CD14-positive monocyte (primary cell): ENCODE results near the gene C1QTNF8. TPM values are rescaled to one million over a fixed set of nuclear protein-coding genes. Genes with fewer than 3 reads are reported as not detected.

ENCODE experiments used
- DNase-seq, 3 donors: peaks; one replicate each; pipeline ENCODE4 v3.0.0-alpha.2; 2011 to 2022
- H2AFZ ChIP-seq: 2 replicates; pipeline ENCODE4 v1.6.0; 2012; ENCODE audit warnings: mild to moderate bottlenecking, low read depth, low read length, inconsistent platforms; ENCODE audit not compliant: insufficient read depth, poor library complexity, severe bottlenecking
- H3K27ac ChIP-seq, 2 donors: 1 replicate in 1 of 2; 2 replicates in 1 of 2; pipeline ENCODE4 v1.5.1; 2012 to 2013; ENCODE audit warnings: low read length in 2 of 2, control low read depth in 1 of 2, inconsistent platforms in 1 of 2, low read depth in 1 of 2, mild to moderate bottlenecking in 1 of 2
- H3K27me3 ChIP-seq, 2 donors: one replicate each; pipeline versions ENCODE4 v1.6.0 to v1.6.1; 2011 to 2013; ENCODE audit warnings: low read length in 2 of 2; ENCODE audit not compliant: control insufficient read depth in 2 of 2, insufficient read depth in 2 of 2
- H3K36me3 ChIP-seq, 2 donors: replicated peaks in 1 of 2; 1 replicate in 1 of 2; 2 replicates in 1 of 2; pipeline versions ENCODE4 v1.5.1 to v1.6.1; 2012 to 2013; ENCODE audit warnings: low read length in 2 of 2, control low read depth in 1 of 2, inconsistent platforms in 1 of 2, mild to moderate bottlenecking in 1 of 2; ENCODE audit not compliant: insufficient read depth in 2 of 2, control insufficient read depth in 1 of 2
- H3K4me1 ChIP-seq, 2 donors: 1 replicate in 1 of 2; 2 replicates in 1 of 2; pipeline versions ENCODE4 v1.5.1 to v1.6.1; 2012 to 2013; ENCODE audit warnings: low read length in 2 of 2, control low read depth in 1 of 2, inconsistent platforms in 1 of 2, mild to moderate bottlenecking in 1 of 2, moderate library complexity in 1 of 2; ENCODE audit not compliant: insufficient read depth in 2 of 2, control insufficient read depth in 1 of 2
- H3K4me2 ChIP-seq: replicated peaks from 2 replicates; pipeline ENCODE3; 2012; ENCODE audit warnings: low read length, moderate library complexity, mild to moderate bottlenecking; ENCODE audit not compliant: poor library complexity, severe bottlenecking; ENCODE audit errors: extremely low read depth
- H3K4me3 ChIP-seq, 3 experiments: fragments of 200-600 bp in 1 of 3; sonication (generic) in 1 of 3; replicated peaks in 1 of 3; 1 replicate in 2 of 3; 2 replicates in 1 of 3; pipeline ENCODE4 v1.5.1; 2011 to 2013; ENCODE audit warnings: low read length in 3 of 3, mild to moderate bottlenecking in 3 of 3, control low read depth in 2 of 3, low read depth in 2 of 3, inconsistent platforms in 1 of 3, moderate library complexity in 1 of 3
- H3K79me2 ChIP-seq: 2 replicates; pipeline ENCODE4 v1.6.0; 2012; ENCODE audit warnings: mild to moderate bottlenecking, control low read depth, inconsistent platforms, low read length, moderate library complexity; ENCODE audit not compliant: insufficient read depth
- H3K9ac ChIP-seq: 2 replicates; pipeline ENCODE4 v1.6.0; 2017; ENCODE audit warnings: low read length, mild to moderate bottlenecking; ENCODE audit not compliant: insufficient read depth, poor library complexity, severe bottlenecking
- H3K9me3 ChIP-seq, 2 donors: replicated peaks in 1 of 2; 1 replicate in 1 of 2; 2 replicates in 1 of 2; pipeline versions ENCODE4 v1.5.1 to v1.6.1; 2012 to 2013; ENCODE audit warnings: low read length in 2 of 2, control low read depth in 1 of 2; ENCODE audit not compliant: control insufficient read depth in 1 of 2, insufficient read depth in 1 of 2
- H4K20me1 ChIP-seq: 2 replicates; pipeline ENCODE4 v1.6.0; 2012; ENCODE audit warnings: mild to moderate bottlenecking, low read length, control low read depth, moderate library complexity; ENCODE audit not compliant: insufficient read depth
- H3K27ac Mint-ChIP-seq, 7 donors: one replicate each; pipeline ENCODE4 v1.8.0; 2020; ENCODE audit warnings: mild to moderate bottlenecking in 7 of 7, mixed read lengths in 7 of 7, moderate library complexity in 6 of 7, inconsistent platforms in 2 of 7
- H3K27me3 Mint-ChIP-seq, 3 donors: one replicate each; pipeline ENCODE4 v1.8.0; 2021 to 2022; ENCODE audit warnings: low read depth in 3 of 3, mild to moderate bottlenecking in 3 of 3, mixed read lengths in 3 of 3, moderate library complexity in 3 of 3, inconsistent platforms in 1 of 3
- H3K36me3 Mint-ChIP-seq, 2 donors: one replicate each; pipeline ENCODE4 v1.8.0; 2020; ENCODE audit warnings: mixed read lengths in 2 of 2, inconsistent platforms in 1 of 2, mild to moderate bottlenecking in 1 of 2
- H3K4me1 Mint-ChIP-seq: one replicate; pipeline ENCODE4 v1.8.0; 2020; ENCODE audit warnings: mild to moderate bottlenecking, mixed read lengths
- H3K4me3 Mint-ChIP-seq, 2 donors: one replicate each; pipeline ENCODE4 v1.8.0; 2020; ENCODE audit warnings: mild to moderate bottlenecking in 2 of 2, mixed read lengths in 2 of 2, moderate library complexity in 1 of 2
- H3K9me3 Mint-ChIP-seq, 7 donors: one replicate each; pipeline ENCODE4 v1.8.0; 2020 to 2022; ENCODE audit warnings: mixed read lengths in 7 of 7, mild to moderate bottlenecking in 6 of 7, moderate library complexity in 6 of 7, inconsistent platforms in 2 of 7
- CTCF ChIP-seq: fragments of 200-600 bp; IDR thresholded peaks from one replicate; pipeline ENCODE4 v1.8.0; 2022; ENCODE audit warnings: antibody characterized with exemption, mild to moderate bottlenecking
- WGBS: methylation state at CpG from one replicate; pipeline ENCODE4 v1.1.5; 2013; ENCODE audit warnings: missing lambda C conversion rate; ENCODE audit not compliant: insufficient coverage; 5-methylcytosine and 5-hydroxymethylcytosine counted together
- intact Hi-C, 2 donors: fragments of 100-400 bp; cut with micrococcal nuclease; formaldehyde crosslinking; loops; one replicate each; pipeline versions ENCODE4 v1.15.0 to v1.15.1; 2023
- polyA plus RNA-seq, 3 donors: library from polyadenylated mRNA; depleted of rRNA in 1 of 3; unstranded in 2 of 3; stranded (reverse) in 1 of 3; fragments of 300-500 nt in 2 of 3; fragments of >200 nt in 1 of 3; fragmentation: Illumina TruSeq in 2 of 3; gene quantifications; 1 replicate in 2 of 3; 2 replicates in 1 of 3; pipeline ENCODE4 v1.2.3, GENCODE V29; 2012 to 2021

Gene C1QTNF8
- polyA plus RNA-seq, 3 donors, result not detected

DNA sequence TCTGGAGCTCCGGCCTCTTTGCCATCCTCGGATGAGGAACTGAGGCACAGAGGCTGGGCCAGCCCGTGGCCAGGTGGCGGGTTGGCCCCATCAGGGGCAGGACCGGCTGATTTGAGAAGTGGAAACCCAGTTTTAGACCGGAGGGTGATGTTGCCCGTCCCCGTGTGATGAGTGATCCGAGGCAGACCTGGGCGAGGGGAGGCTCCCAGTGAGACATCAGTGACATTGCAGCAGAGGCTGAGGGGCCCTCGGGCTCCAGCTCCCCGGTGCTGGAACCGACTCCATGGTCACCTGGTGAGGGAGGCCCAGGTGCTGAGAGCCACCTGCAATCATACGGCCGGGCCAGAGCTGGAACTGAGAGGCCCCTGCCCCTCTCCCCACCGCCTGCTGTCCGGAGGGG lies 30.0 kb upstream of the C1QTNF8 start:
- no peak overlapping the region for H3K4me3 ChIP-seq
- no peaks in the 10 kb centered on the region for H3K27me3 ChIP-seq
- H3K4me2 ChIP-seq, result no peak overlapping the region
- no peaks in the 10 kb centered on the region for H3K36me3 Mint-ChIP-seq
- intact Hi-C loops, result no loop called here
- no peaks in the 10 kb centered on the region for H3K79me2 ChIP-seq
- no peak overlapping the region for H2AFZ ChIP-seq
- H3K9me3 Mint-ChIP-seq, result peaks cover 0 to 4% (median 0%) of the 10 kb centered on the region in 7 donors
- DNase-seq, result no peak
- 62% methylated on average over 13 of the region's 17 CpGs for WGBS
- H3K27ac ChIP-seq, result no peak overlapping the region
- H3K4me1 Mint-ChIP-seq, result no peaks in the 10 kb centered on the region
- no peak overlapping the region for H3K9ac ChIP-seq
- peaks cover 0 to 7% (median 2%) of the 10 kb centered on the region in 3 donors for H3K27me3 Mint-ChIP-seq
- TF ChIP-seq CTCF, result no peak
- H3K9me3 ChIP-seq, result no peaks in the 10 kb centered on the region
- H3K4me1 ChIP-seq, result no peaks in the 10 kb centered on the region
- H4K20me1 ChIP-seq, result no peaks in the 10 kb centered on the region
- no peaks in the 10 kb centered on the region for H3K36me3 ChIP-seq
- no peak overlapping the region for H3K27ac Mint-ChIP-seq
- H3K4me3 Mint-ChIP-seq, result no peak overlapping the region

DNA sequence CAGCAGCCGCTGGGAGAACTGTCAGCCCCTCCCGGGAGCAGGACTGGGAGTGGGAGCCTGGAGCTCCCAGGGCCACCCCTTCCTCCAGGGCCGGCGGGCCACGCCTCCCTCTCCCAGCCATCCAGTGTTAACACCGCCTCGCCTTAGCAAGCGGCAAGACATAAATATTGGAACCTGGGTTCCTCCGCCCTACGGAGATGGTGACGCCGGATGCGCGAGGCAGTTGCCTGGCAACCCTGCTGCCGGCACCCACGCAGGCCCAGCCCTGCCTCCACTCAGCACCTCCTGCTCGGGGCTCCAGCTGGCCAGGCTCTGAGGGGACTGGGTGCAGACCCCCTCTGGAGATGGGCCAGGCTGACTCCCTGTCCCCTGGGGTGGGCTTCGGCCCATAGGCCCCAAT lies 29.4 kb upstream of the C1QTNF8 start:
- intact Hi-C loops, result no loop called here
- DNase-seq, result no peak
- Histone ChIP-seq H4K20me1 (no peaks in the 10 kb centered on the region), H3K36me3 (no peaks in the 10 kb centered on the region), H3K4me1 (no peaks in the 10 kb centered on the region), H3K27ac (no peak overlapping the region), H3K9ac (no peak overlapping the region), H3K4me3 (no peak overlapping the region), H3K4me2 (no peak overlapping the region), H3K9me3 (no peaks in the 10 kb centered on the region), H3K79me2 (no peaks in the 10 kb centered on the region), H2AFZ (no peak overlapping the region), H3K27me3 (no peaks in the 10 kb centered on the region)
- Mint-ChIP-seq H3K36me3 (no peaks in the 10 kb centered on the region), H3K27ac (no peak overlapping the region), H3K27me3 (peaks cover 1 to 9% (median 1%) of the 10 kb centered on the region in 3 donors), H3K4me3 (no peak overlapping the region), H3K9me3 (peaks cover 0 to 3% (median 0%) of the 10 kb centered on the region in 7 donors), H3K4me1 (no peaks in the 10 kb centered on the region)
- WGBS, result 31% methylated on average over 18 of the region's 18 CpGs
- no peak for TF ChIP-seq CTCF
